Measurements from ENCODE around the gene DRGX.

DRGX gene

GRCh38 chr10:49333192-49333591, 62.7 kb downstream of the DRGX start:
- no peak for DNase-seq

GRCh38 chr10:49332768-49333167, 63.1 kb downstream of the DRGX start:
- no peak for DNase-seq

GRCh38 chr10:49332333-49332732, 63.6 kb downstream of the DRGX start:
- DNase-seq, result no peak

- no peak for DNase-seq
These were observed 64.5 kb downstream of the DRGX start for GRCh38 chr10:49331431-49331830.

GRCh38 chr10:49330127-49330665, 65.7 kb downstream of the DRGX start:
- no peak for DNase-seq

GRCh38 chr10:49329146-49329505, 66.8 kb downstream of the DRGX start:
- no peak for DNase-seq

GRCh38 chr10:49328401-49329145, 67.3 kb downstream of the DRGX start:
- no peak for DNase-seq

GRCh38 chr10:49327036-49327813, 68.7 kb downstream of the DRGX start:
- no peak for DNase-seq

GRCh38 chr10:49325916-49326783, 69.7 kb downstream of the DRGX start:
- no peak for DNase-seq

GRCh38 chr10:49325131-49325915, 70.6 kb downstream of the DRGX start:
- no peak for DNase-seq

GRCh38 chr10:49324711-49325110, 71.2 kb downstream of the DRGX start:
- no peak for DNase-seq

- DNase-seq, result no peak
These were observed 72.0 kb downstream of the DRGX start for GRCh38 chr10:49323896-49324270.

- no peak for DNase-seq
These were observed 72.6 kb downstream of the DRGX start for GRCh38 chr10:49323171-49323895.

- DNase-seq, result no peak
These were observed 73.3 kb downstream of the DRGX start for GRCh38 chr10:49322371-49323170.

- no peak for DNase-seq
These were observed 74.9 kb downstream of the DRGX start for GRCh38 chr10:49321021-49321420.

GRCh38 chr10:49320191-49320590, 75.7 kb downstream of the DRGX start:
- no peak for DNase-seq

- no peak for DNase-seq
These were observed 76.7 kb downstream of the DRGX start for GRCh38 chr10:49319206-49319605.

GRCh38 chr10:49318755-49319154, 77.1 kb downstream of the DRGX start:
- no peak for DNase-seq

GRCh38 chr10:49318028-49318427, 77.9 kb downstream of the DRGX start:
- DNase-seq, result no peak

GRCh38 chr10:49314806-49315205, 81.1 kb downstream of the DRGX start:
- DNase-seq, result no peak
